Parathyroid adenoma (tissue), 2 donors: Measurements from ENCODE around the gene LARGE1.

ENCODE experiments used
- H2AFZ ChIP-seq: fragments of 300-600 bp; sonication (generic); one replicate; pipeline ENCODE4 v1.7.0; 2017; ENCODE audit warnings: antibody characterized with exemption, mild to moderate bottlenecking
- H3K27ac ChIP-seq: fragments of 300-600 bp; sonication (generic); one replicate; pipeline ENCODE4 v1.7.0; 2017
- H3K27me3 ChIP-seq: fragments of 300-600 bp; sonication (generic); one replicate; pipeline ENCODE4 v1.7.0; 2017; ENCODE audit warnings: low read length; ENCODE audit not compliant: control insufficient read depth, insufficient read depth
- H3K36me3 ChIP-seq: fragments of 300-600 bp; sonication (generic); one replicate; pipeline ENCODE4 v1.7.0; 2017; ENCODE audit warnings: low read length; ENCODE audit not compliant: control insufficient read depth, insufficient read depth
- H3K4me1 ChIP-seq: fragments of 300-600 bp; sonication (generic); one replicate; pipeline ENCODE4 v1.7.0; 2017; ENCODE audit warnings: control low read depth
- H3K4me2 ChIP-seq: fragments of 300-600 bp; sonication (generic); one replicate; pipeline ENCODE4 v1.7.0; 2017; ENCODE audit warnings: low read length
- H3K4me3 ChIP-seq: fragments of 300-600 bp; sonication (generic); one replicate; pipeline ENCODE4 v1.7.0; 2017; ENCODE audit warnings: low read depth, low read length
- H3K79me2 ChIP-seq: fragments of 300-600 bp; sonication (generic); one replicate; pipeline ENCODE4 v1.7.0; 2017; ENCODE audit warnings: control low read depth
- H3K9ac ChIP-seq: fragments of 300-600 bp; sonication (generic); one replicate; pipeline ENCODE4 v1.7.0; 2017; ENCODE audit warnings: mild to moderate bottlenecking
- H3K9me3 ChIP-seq: fragments of 300-600 bp; sonication (generic); one replicate; pipeline ENCODE4 v1.7.0; 2017; ENCODE audit warnings: low read length; ENCODE audit not compliant: control insufficient read depth
- TF ChIP-seq, protein P1 (sequence below): fragments of 300-600 bp; sonication (generic); IDR thresholded peaks from one replicate; pipeline ENCODE4 v1.7.0; 2017; ENCODE audit warnings: antibody characterized with exemption, mild to moderate bottlenecking
- donor health status: primary hyperparathyroidism.

The LARGE1 gene

DNA sequence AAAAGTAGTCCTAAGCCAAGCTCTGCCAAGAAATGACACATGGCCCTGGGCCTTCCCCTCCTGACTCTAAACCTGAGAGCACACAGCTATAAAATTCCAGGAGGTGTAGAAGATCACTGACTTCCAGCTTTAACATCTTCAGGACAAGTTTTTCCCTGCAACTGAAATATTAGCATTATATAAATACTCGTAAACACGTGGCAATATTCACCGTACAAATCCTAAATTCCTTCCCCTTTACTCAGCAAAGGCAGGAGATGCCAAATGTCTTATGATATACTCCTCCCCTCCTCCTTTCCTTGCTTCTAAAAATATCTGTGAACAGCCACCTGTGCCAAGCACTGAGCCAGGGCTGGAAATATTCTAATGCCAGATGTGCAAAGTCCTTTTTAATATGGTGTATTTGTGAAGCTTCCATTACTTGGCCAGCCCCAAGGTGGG, 194.0 kb downstream of the LARGE1 start:
- Histone ChIP-seq H3K79me2 (no peaks in the 10 kb centered on the region), H3K4me3 (no peak overlapping the region), H3K9me3 (no peaks in the 10 kb centered on the region), H3K27me3 (no peaks in the 10 kb centered on the region), H3K27ac (no peak overlapping the region), H3K4me1 (no peaks in the 10 kb centered on the region), H3K4me2 (no peak overlapping the region), H3K36me3 (no peaks in the 10 kb centered on the region), H3K9ac (no peak overlapping the region), H2AFZ (no peak overlapping the region)
- TF ChIP-seq, protein P1, sequence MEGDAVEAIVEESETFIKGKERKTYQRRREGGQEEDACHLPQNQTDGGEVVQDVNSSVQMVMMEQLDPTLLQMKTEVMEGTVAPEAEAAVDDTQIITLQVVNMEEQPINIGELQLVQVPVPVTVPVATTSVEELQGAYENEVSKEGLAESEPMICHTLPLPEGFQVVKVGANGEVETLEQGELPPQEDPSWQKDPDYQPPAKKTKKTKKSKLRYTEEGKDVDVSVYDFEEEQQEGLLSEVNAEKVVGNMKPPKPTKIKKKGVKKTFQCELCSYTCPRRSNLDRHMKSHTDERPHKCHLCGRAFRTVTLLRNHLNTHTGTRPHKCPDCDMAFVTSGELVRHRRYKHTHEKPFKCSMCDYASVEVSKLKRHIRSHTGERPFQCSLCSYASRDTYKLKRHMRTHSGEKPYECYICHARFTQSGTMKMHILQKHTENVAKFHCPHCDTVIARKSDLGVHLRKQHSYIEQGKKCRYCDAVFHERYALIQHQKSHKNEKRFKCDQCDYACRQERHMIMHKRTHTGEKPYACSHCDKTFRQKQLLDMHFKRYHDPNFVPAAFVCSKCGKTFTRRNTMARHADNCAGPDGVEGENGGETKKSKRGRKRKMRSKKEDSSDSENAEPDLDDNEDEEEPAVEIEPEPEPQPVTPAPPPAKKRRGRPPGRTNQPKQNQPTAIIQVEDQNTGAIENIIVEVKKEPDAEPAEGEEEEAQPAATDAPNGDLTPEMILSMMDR, result no peak

DNA sequence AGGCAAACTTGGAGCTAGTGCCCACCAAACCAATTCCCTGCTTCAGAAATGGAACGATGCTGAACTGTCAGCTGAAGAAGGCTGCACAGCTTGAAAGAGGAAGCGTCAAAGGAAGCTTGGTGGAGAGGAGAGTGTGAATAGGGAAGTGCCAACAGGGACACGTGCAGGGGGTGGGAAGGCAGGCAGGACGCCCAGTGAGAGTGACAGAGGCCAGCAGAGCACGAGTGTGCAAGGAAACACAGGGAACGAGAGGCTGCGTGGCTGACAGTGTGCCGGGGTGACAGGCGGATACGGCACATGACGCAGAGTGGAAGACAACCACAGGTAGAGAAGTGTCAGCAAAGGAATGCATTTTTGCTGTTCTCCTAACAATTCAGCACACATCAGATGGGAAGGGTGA, 196.4 kb downstream of the LARGE1 start:
- no peaks in the 10 kb centered on the region for H3K79me2 ChIP-seq
- TF ChIP-seq, protein P1, result no peak
- H3K36me3 ChIP-seq, result no peaks in the 10 kb centered on the region
- H3K4me2 ChIP-seq, result no peak overlapping the region
- no peak overlapping the region for H3K9ac ChIP-seq
- no peak overlapping the region for H3K4me3 ChIP-seq
- no peaks in the 10 kb centered on the region for H3K4me1 ChIP-seq
- no peaks in the 10 kb centered on the region for H3K9me3 ChIP-seq
- H2AFZ ChIP-seq, result no peak overlapping the region
- no peaks in the 10 kb centered on the region for H3K27me3 ChIP-seq
- H3K27ac ChIP-seq, result no peak overlapping the region

- Histone ChIP-seq H3K27ac (no peak overlapping the region), H3K4me3 (no peak overlapping the region)
- TF ChIP-seq, protein P1, result no peak
Measured at GRCh38 chr22:33722816-33723215, 197.5 kb downstream of the LARGE1 start.

DNA sequence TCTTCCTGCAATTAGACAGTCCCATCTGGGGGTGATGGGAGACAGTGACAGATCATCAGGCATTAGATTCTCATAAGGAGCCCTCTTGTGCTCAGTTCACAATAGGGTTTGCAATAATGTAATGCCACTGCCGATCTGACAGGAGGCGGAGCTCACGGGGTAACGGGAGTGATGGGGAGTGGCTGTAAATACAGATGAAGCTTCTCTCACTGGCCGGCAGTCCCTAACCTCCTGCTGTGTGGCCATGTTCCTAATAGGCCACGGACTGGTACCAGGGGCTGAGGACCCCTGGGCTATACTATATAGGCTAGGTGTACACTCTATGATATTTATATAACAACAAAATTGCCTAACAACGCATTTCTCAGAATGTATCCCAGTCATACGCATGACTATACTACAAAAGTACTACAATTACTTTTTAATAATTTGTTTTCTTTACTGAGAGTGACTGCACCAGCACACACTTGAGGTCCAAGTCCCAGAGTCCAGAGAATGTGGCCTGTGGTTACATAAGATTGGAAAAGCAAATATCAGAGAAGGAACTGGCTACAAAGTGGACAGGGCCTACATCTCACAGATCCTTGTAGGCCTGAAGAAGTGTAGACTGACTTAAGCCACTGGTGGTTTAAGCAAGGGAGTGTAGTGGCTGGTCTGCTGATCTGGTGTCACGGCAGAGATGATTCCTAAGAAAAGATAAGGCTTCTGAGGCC, 200.0 kb downstream of the LARGE1 start:
- TF ChIP-seq, protein P1, result no peak
- H3K4me2 ChIP-seq, result no peak overlapping the region
- no peaks in the 10 kb centered on the region for H3K4me1 ChIP-seq
- H3K36me3 ChIP-seq, result no peaks in the 10 kb centered on the region
- no peak overlapping the region for H2AFZ ChIP-seq
- no peak overlapping the region for H3K27ac ChIP-seq
- H3K27me3 ChIP-seq, result no peaks in the 10 kb centered on the region
- no peaks in the 10 kb centered on the region for H3K9me3 ChIP-seq
- H3K79me2 ChIP-seq, result no peaks in the 10 kb centered on the region
- no peak overlapping the region for H3K9ac ChIP-seq
- no peak overlapping the region for H3K4me3 ChIP-seq

More at GRCh38 chr22:33722816-33723215, 197.5 kb downstream of the LARGE1 start:
- no peaks in the 10 kb centered on the region for H3K79me2 ChIP-seq
- H3K36me3 ChIP-seq, result no peaks in the 10 kb centered on the region
- no peak overlapping the region for H2AFZ ChIP-seq
- H3K4me2 ChIP-seq, result no peak overlapping the region
- H3K4me1 ChIP-seq, result no peaks in the 10 kb centered on the region
- H3K27me3 ChIP-seq, result no peaks in the 10 kb centered on the region
- H3K9ac ChIP-seq, result no peak overlapping the region
- no peaks in the 10 kb centered on the region for H3K9me3 ChIP-seq
